ENCODE data around the gene RIC3.

The RIC3 gene

GRCh38 chr11:8065031-8065430, 103.8 kb downstream of the RIC3 start:
- ChIA-PET CTCF (no interaction called here), POLR2A (no interaction called here)
- DNase-seq (ENCODE audit: extremely low spot score), result no peak
- TF ChIP-seq TARDBP (IDR thresholded peaks at IDR 0.05) (no peak), LEF1 (IDR thresholded peaks at IDR 0.05; ENCODE audit: borderline replicate concordance) (no peak), CTBP1 (IDR thresholded peaks at IDR 0.05; ENCODE audit: borderline replicate concordance) (no peak), NFRKB (IDR thresholded peaks at IDR 0.05) (no peak), SP1 (IDR thresholded peaks at IDR 0.05) (no peak), L3MBTL2 (conservative IDR thresholded peaks at IDR 0.05) (no peak), ELF4 (IDR thresholded peaks at IDR 0.05) (no peak), BHLHE40 (IDR thresholded peaks at IDR 0.05; ENCODE audit: borderline replicate concordance) (no peak)

GRCh38 chr11:8063324-8063723, 105.5 kb downstream of the RIC3 start:
- TF ChIP-seq ELF4 (IDR thresholded peaks at IDR 0.05), result no peak
- no peak for TF ChIP-seq NFRKB (IDR thresholded peaks at IDR 0.05)
- TF ChIP-seq L3MBTL2 (conservative IDR thresholded peaks at IDR 0.05), result no peak
- no peak for TF ChIP-seq BHLHE40 (IDR thresholded peaks at IDR 0.05; ENCODE audit: borderline replicate concordance)
- TF ChIP-seq SUZ12 (IDR thresholded peaks at IDR 0.05), result no peak
- no peak for TF ChIP-seq FOXA1 (IDR thresholded peaks at IDR 0.05)
- no peak for TF ChIP-seq SP1 (IDR thresholded peaks at IDR 0.05)
- no peak for TF ChIP-seq TARDBP (IDR thresholded peaks at IDR 0.05)
- TF ChIP-seq HDGF (IDR thresholded peaks at IDR 0.05; ENCODE audit: borderline replicate concordance), result no peak
- CTCF ChIA-PET, result no interaction called here
- POLR2A ChIA-PET, result no interaction called here
- DNase-seq (ENCODE audit: extremely low spot score), result no peak

GRCh38 chr11:8062781-8063257, 106.0 kb downstream of the RIC3 start:
- no peak for DNase-seq (ENCODE audit: extremely low spot score)
- CTCF ChIA-PET, result no interaction called here
- POLR2A ChIA-PET, result no interaction called here
- TF ChIP-seq FOXK2 (IDR thresholded peaks at IDR 0.05) (no peak), LEF1 (IDR thresholded peaks at IDR 0.05; ENCODE audit: borderline replicate concordance) (no peak), ZNF384 (IDR thresholded peaks at IDR 0.05) (no peak), FOXM1 (IDR thresholded peaks at IDR 0.05; ENCODE audit: borderline replicate concordance) (no peak), SUZ12 (IDR thresholded peaks at IDR 0.05) (no peak), PKNOX1 (IDR thresholded peaks at IDR 0.05) (no peak), ELF4 (IDR thresholded peaks at IDR 0.05) (no peak), FOXA1 (IDR thresholded peaks at IDR 0.05) (no peak), BHLHE40 (IDR thresholded peaks at IDR 0.05; ENCODE audit: borderline replicate concordance) (no peak), ARNT (IDR thresholded peaks at IDR 0.05) (no peak), NFRKB (IDR thresholded peaks at IDR 0.05) (no peak)

GRCh38 chr11:8061555-8062428, 107.0 kb downstream of the RIC3 start:
- no peak for DNase-seq (ENCODE audit: extremely low spot score)
- TF ChIP-seq HDGF (IDR thresholded peaks at IDR 0.05; ENCODE audit: borderline replicate concordance) (no peak), FOXM1 (IDR thresholded peaks at IDR 0.05; ENCODE audit: borderline replicate concordance) (no peak), SUZ12 (IDR thresholded peaks at IDR 0.05) (no peak), ZNF384 (IDR thresholded peaks at IDR 0.05) (no peak)
- ChIA-PET POLR2A (no interaction called here), CTCF (no interaction called here)

GRCh38 chr11:8060801-8061554, 107.8 kb downstream of the RIC3 start:
- CTCF ChIA-PET, result no interaction called here
- no peak for DNase-seq (ENCODE audit: extremely low spot score)
- TF ChIP-seq ELF4 (IDR thresholded peaks at IDR 0.05) (no peak), FOXK2 (IDR thresholded peaks at IDR 0.05) (no peak), L3MBTL2 (conservative IDR thresholded peaks at IDR 0.05) (no peak), HDGF (IDR thresholded peaks at IDR 0.05; ENCODE audit: borderline replicate concordance) (no peak), CTBP1 (IDR thresholded peaks at IDR 0.05; ENCODE audit: borderline replicate concordance) (no peak), BHLHE40 (IDR thresholded peaks at IDR 0.05; ENCODE audit: borderline replicate concordance) (no peak), ZNF384 (IDR thresholded peaks at IDR 0.05) (no peak)
- POLR2A ChIA-PET, result no interaction called here

GRCh38 chr11:8060146-8060719, 108.6 kb downstream of the RIC3 start:
- no peak for DNase-seq (ENCODE audit: extremely low spot score)
- CTCF ChIA-PET, result no interaction called here
- POLR2A ChIA-PET, result no interaction called here

More at GRCh38 chr11:8060146-8060719, 108.6 kb downstream of the RIC3 start:
- TF ChIP-seq LEF1 (IDR thresholded peaks at IDR 0.05; ENCODE audit: borderline replicate concordance), result no peak
- TF ChIP-seq TARDBP (IDR thresholded peaks at IDR 0.05), result no peak
- no peak for TF ChIP-seq CTBP1 (IDR thresholded peaks at IDR 0.05; ENCODE audit: borderline replicate concordance)
- TF ChIP-seq SUZ12 (IDR thresholded peaks at IDR 0.05), result no peak
- TF ChIP-seq HDGF (IDR thresholded peaks at IDR 0.05; ENCODE audit: borderline replicate concordance), result no peak
- no peak for TF ChIP-seq ELF4 (IDR thresholded peaks at IDR 0.05)
- no peak for TF ChIP-seq FOXM1 (IDR thresholded peaks at IDR 0.05; ENCODE audit: borderline replicate concordance)
- no peak for TF ChIP-seq FOXA1 (IDR thresholded peaks at IDR 0.05)
- no peak for TF ChIP-seq PKNOX1 (IDR thresholded peaks at IDR 0.05)
- TF ChIP-seq SP1 (IDR thresholded peaks at IDR 0.05), result no peak
